Stimulated activated CD4-positive, alpha-beta T cell treated with anti-CD3 and anti-CD28 coated beads, Interleukin-2, amount 100 ng/mL, for 24 hours (primary cell): ENCODE measurements around the gene ZNF358.

ENCODE experiments used
- DNase-seq, 2 donors: peaks; one replicate each; pipeline ENCODE4 v3.0.0-alpha.2; 2020

ZNF358 gene

GRCh38 chr19:7489609-7490044 lies 26.3 kb upstream of the ZNF358 start:
- no peak for DNase-seq

GRCh38 chr19:7492142-7492541 lies 23.8 kb upstream of the ZNF358 start:
- DNase-seq = peak; percentile 38 to 54

DNA sequence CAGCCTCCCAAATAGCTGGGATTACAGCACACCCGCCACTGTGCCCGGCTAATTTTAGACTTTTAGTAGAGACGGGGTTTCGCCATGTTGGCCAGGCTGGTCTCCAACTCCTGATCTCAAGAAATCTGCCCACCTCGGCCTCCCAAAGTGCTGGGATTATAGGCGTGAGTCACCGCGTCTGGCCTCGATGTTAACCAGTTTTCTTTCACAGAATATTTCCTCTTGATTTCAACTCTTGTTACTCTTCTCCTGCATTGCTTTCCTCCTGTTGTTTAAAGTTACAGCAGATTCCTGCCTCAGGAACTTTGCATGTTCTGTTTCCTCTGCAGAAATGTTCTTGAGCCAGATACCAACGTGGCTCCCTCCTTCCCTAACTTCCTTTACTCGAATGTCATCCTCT lies 23.3 kb upstream of the ZNF358 start:
- no peak for DNase-seq

DNA sequence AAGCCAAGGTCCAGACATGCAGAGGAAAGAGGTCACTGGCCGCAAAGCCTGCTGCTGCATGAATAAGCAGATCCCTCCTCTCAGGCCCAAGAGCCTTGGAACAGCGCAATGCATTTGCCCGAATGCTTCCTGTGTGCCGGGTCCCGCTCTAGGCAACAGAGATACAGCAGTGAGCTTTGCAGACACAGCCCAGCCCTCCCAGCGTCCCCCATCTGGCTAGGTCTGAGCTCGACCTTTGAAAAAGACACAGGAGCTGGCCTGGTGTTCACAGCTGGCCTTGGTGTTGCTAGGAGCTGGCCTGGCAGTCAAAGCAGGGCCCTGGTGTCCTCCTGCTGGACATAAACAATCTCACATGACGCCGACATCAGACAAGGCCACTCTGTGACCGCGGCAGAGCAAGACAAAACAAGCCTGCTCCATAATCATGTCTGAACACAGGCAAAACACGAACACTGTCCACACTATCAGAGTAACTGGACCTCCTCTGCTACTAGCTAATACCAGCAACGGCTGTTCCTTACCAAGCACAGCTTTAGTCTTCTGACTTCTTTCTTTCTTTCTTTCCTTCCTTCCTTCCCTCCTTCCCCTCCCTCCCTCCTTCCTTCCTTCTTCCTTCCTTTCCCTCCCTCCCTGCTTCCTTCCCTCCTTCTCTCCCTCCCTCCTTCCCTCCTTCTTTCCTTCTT lies 21.3 kb upstream of the ZNF358 start:
- no peak for DNase-seq

- no peak for DNase-seq
Observed at GRCh38 chr19:7497292-7497691, 18.6 kb upstream of the ZNF358 start.

GRCh38 chr19:7500811-7501450 lies 15.0 kb upstream of the ZNF358 start:
- peak; percentile 60 to 81 for DNase-seq

DNA sequence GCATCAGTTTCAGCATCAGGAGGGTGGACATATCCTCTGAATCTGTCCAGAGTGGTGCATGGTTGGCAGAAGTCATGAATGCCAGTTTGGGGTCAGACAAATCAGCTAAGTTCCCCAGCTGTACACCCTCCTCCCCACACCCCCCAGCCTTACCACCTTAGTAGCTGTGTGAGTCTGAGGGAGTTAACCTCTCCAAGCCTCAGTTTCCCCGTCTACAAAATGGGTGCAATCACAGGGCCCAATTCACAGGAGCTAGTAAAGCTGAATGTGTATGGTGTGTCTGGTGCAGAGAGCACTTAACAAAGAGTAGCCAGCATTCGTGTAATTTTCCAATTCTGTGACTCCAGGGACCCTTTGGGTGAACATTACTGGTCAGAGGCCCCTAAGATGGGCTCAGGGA lies 13.4 kb upstream of the ZNF358 start:
- no peak for DNase-seq

DNA sequence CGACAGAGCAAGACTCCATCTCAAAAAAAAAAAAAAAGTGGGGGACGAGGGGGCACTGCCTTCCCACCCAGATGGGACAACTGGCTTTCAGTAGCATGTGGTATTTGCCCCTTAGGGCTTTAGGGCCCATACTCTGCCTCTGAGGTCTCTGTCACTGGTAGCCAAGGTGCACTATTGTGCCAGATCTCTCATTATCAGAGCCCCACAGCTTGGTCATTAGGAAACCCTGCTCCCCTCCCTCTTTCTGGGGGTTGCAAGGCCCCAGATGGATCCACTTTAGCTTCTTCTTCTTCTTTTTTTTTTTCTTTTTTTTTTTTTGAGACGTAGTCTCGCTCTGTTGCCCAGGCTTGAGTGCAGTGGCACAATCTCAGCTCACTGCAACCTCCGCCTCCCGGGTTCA lies 11.2 kb upstream of the ZNF358 start:
- DNase-seq = no peak

- DNase-seq = no peak
Observed at GRCh38 chr19:7505288-7505681, 10.6 kb upstream of the ZNF358 start.

GRCh38 chr19:7505682-7506384 lies 10.1 kb upstream of the ZNF358 start:
- peak; percentile 26 to 47 for DNase-seq

DNA sequence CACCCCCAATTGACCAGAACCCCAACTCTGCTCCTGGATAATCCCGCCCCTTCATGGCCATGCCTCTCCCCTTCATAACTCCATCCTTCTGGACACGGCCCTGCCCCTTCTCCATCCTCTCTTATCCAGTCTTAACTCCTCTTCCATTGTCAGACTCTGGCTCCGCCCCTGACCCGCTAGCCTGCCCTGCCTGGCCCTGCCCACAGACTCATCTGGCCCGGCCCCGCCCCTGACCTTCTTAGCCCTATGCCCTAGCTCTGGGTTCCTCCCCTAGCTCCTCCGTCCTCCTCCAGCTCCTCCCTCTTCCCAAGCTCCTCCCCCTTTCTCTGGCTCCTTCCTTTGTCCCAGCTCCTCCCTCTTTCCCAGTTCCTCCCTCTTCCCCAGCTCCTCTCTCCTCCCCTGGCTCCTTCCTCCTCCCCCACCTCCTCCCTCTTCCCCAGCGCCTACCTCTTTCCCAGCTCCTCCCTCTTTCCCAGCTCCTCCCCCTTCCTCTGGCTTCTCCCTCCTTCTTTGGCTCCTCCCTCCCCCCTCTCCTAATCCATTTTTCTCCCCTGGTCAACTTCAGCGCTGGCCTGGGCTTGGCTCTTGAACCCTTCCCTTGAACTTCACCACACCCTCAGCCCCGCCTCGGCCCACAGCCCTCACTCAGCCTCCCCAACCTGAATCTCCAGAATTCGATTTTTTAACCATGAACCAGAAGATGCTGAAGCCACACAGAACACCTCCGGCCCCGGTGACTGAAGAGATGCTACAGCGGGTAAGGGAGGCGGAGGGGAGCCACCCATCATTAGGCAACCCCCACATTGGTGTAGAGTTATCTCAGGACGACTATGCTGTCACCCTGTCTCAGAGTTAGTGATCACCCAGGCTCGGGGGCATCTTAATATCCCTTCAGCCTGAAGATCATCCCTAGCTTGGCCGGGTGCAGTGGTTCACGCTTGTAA lies 9.2 kb upstream of the ZNF358 start:
- peak; percentile 44 to 68 for DNase-seq

GRCh38 chr19:7507884-7508283 lies 8.0 kb upstream of the ZNF358 start:
- peak; percentile 19 to 36 for DNase-seq

- peak in 1 of 2 donors; percentile 20 for DNase-seq
Observed at GRCh38 chr19:7509625-7510024, 6.3 kb upstream of the ZNF358 start.

- no peak for DNase-seq
Observed at GRCh38 chr19:7512400-7512851, 3.5 kb upstream of the ZNF358 start.

DNA sequence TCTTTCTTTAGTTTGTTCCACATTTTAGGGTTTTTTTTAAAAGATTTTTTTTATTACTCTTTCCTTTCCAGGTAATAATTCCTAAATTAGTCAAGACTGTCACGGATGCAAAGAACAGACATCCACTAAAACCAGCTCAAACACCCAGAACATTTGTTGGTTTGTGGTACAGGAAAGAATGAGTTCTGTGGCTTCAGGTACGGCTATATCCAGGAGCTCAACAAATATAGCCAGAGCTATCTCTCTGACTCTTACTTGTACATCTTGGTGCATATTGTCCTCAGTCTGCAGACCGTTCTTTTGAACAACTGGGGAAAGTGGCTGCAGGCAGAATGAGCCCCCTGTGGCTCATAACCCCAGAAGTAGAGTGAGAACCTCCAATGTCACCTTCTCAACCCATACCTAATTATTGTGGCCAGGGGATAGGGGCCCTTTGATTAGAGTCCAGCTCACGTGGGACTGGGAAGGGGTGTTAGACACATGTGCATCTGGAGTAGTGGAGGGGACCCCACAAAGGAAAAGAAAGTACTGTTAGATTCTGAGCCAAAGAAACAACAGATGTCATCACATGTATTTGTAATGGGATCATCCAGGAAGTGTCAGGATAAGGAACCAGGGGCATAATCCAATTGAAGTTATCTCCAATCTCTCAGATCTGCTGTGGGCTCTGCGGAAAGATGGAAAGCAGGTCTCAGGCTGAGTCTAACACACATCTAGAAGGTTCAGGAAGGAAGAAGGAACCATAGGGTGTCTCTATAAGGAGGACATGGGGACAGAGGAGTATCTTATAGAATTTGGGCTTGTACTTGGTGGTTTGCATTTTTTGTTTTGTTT lies 1.9 kb upstream of the ZNF358 start:
- no peak for DNase-seq

- no peak for DNase-seq
Observed at GRCh38 chr19:7515110-7515644, 726 bp upstream of the ZNF358 start.

DNA sequence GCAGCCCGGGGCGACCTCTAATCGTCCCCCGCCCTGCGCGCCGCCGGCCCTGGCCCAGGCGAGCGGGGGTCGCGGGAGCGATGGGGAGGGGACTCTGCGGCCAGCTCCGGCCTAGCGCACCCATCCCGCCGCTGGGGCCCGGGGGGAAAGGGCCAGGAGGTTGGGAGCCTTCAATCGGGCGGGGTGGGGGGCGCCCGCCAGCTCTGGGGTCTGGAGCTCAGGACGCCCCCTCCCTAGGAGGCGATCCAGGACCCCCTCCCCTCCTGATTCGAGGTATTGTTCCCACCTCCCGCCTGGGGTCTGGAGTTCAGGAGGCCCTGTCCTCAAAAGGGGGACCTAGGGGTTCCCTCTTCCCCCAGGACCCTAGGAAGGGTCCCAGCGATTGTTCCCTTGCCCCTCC lies 430 bp downstream of the ZNF358 start:
- DNase-seq = no peak

DNA sequence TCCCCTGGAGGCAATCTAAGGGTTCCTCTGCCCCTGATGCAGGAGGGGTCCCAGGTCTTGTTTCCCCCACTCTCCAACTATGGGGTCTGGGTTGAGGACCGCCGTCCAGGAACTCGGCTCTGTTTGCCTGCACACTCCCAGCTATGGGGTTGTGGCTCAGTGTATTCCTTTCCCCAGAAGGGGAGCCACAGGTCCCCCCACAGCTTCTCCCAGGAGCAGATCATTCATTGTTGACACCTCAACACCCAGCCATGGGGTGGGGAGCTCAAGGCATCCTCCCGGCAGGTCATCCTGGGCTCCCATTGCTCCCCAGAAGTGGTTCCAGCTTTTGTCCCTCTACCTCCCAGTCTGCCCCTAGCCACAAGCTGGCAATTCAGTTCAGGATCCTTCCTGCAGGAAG lies 975 bp downstream of the ZNF358 start:
- no peak for DNase-seq

GRCh38 chr19:7519361-7520130 lies 3.6 kb downstream of the ZNF358 start:
- no peak for DNase-seq

DNA sequence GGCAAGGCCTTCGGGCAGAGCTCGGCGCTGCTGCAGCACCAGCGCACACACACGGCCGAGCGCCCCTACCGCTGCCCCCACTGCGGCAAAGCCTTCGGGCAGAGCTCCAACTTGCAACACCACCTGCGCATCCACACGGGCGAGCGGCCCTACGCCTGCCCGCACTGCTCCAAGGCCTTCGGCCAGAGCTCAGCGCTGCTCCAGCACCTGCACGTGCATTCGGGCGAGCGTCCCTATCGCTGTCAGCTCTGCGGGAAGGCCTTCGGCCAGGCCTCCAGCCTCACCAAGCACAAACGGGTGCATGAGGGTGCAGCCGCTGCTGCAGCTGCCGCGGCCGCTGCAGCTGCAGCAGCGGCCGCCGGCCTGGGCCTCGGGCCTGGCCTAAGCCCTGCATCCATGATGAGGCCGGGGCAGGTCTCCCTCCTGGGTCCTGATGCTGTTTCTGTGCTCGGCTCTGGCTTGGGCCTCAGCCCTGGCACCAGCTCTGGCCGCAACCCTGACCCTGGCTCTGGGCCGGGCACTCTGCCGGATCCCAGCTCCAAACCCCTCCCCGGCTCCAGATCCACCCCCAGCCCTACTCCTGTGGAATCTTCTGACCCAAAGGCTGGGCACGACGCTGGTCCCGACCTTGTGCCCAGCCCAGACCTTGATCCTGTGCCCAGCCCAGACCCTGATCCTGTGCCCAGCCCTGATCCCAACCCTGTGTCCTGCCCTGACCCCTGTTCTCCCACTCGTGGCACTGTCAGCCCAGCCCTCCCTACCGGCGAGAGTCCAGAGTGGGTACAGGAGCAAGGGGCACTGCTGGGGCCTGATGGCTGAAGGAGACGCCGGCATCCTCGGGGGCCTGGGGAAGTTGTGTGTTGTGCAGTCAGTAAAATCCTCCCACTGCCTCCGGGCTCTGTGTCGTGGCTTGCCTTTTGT lies 4.5 kb downstream of the ZNF358 start:
- DNase-seq = no peak
